Measurements from ENCODE around the gene EFHC1. TPM values are rescaled to one million over a fixed set of nuclear protein-coding genes. Genes with fewer than 3 reads are reported as not detected.

The EFHC1 gene
- total and polyA plus RNA-seq, 2 donors (not counting 1 experiment from before 2014, with no cell fraction given) = 19.4 to 34.8 TPM

- H3K4me3 Mint-ChIP-seq = no peak overlapping the region
- no peak overlapping the region for H3K27ac Mint-ChIP-seq
- H3K27me3 Mint-ChIP-seq = no peaks in the 10 kb centered on the region
- Histone ChIP-seq H3K36me3 (replicated peaks in 1 of 2; ENCODE audit: control extremely low read depth in 1 of 2, control insufficient read depth in 1 of 2, extremely low read depth in 1 of 2, insufficient read depth in 2 of 2, low read length in 1 of 2) (no peaks in the 10 kb centered on the region), H3K4me1 (ENCODE audit: control insufficient read depth in 2 of 2, insufficient read depth in 2 of 2, low read length in 2 of 2) (peaks cover 16% of the 10 kb centered on the region in 2 donors), H2AFZ (ENCODE audit: insufficient read depth, low read depth, low read length, poor library complexity, severe bottlenecking) (no peak overlapping the region), H3K9me3 (ENCODE audit: control extremely low read depth in 1 of 3, control insufficient read depth in 2 of 3, insufficient read depth in 1 of 3, low read length in 2 of 3) (no peaks in the 10 kb centered on the region), H3K9ac (ENCODE audit: low read length) (no peak overlapping the region), H3K27ac (ENCODE audit: low read length in 2 of 2) (no peak overlapping the region), H3K79me2 (ENCODE audit: control insufficient read depth, insufficient read depth, low read length) (peaks cover 7% of the 10 kb centered on the region), H3K27me3 (replicated peaks in 1 of 4; ENCODE audit: control extremely low read depth in 1 of 4, control insufficient read depth in 3 of 4, insufficient read depth in 4 of 4, low read length in 3 of 4) (no peaks in the 10 kb centered on the region), H4K20me1 (ENCODE audit: control insufficient read depth, insufficient read depth, low read length, poor library complexity, severe bottlenecking) (no peaks in the 10 kb centered on the region), H3K4me2 (replicated peaks; ENCODE audit: low read depth, low read length, poor library complexity, severe bottlenecking) (no peak overlapping the region), H3K4me3 (ENCODE audit: control extremely low read depth in 1 of 5, extremely low read depth in 1 of 5, insufficient read depth in 1 of 5, low read depth in 2 of 5, low read length in 4 of 5) (no peak overlapping the region)
- ChIA-PET POLR2A (no interaction called here), CTCF (interaction anchor here (3.7 kb wide), 1 partner anchor 78 kb away, joined by 24 read pairs; no protein-coding TSS in a partner anchor)
- no CpG with 5 or more reads among the region's 2 CpGs for WGBS (ENCODE audit: insufficient coverage)
- TF ChIP-seq EZH2 (IDR thresholded peaks at IDR 0.05; ENCODE audit: borderline replicate concordance, insufficient read depth, low read depth, low read length, poor library complexity, severe bottlenecking) = no peak
- TF ChIP-seq, protein P1, sequence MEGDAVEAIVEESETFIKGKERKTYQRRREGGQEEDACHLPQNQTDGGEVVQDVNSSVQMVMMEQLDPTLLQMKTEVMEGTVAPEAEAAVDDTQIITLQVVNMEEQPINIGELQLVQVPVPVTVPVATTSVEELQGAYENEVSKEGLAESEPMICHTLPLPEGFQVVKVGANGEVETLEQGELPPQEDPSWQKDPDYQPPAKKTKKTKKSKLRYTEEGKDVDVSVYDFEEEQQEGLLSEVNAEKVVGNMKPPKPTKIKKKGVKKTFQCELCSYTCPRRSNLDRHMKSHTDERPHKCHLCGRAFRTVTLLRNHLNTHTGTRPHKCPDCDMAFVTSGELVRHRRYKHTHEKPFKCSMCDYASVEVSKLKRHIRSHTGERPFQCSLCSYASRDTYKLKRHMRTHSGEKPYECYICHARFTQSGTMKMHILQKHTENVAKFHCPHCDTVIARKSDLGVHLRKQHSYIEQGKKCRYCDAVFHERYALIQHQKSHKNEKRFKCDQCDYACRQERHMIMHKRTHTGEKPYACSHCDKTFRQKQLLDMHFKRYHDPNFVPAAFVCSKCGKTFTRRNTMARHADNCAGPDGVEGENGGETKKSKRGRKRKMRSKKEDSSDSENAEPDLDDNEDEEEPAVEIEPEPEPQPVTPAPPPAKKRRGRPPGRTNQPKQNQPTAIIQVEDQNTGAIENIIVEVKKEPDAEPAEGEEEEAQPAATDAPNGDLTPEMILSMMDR (IDR thresholded peaks at IDR 0.05) = no peak
- ATAC-seq (ENCODE audit: low read depth) (no peak), DNase-seq (no peak)
- intact Hi-C loops (cut with micrococcal nuclease) = loop anchor here (5.0 kb wide), 1 partner anchor 115 kb away; no protein-coding TSS in a partner anchor
- H3K4me1 Mint-ChIP-seq = peaks cover 6% of the 10 kb centered on the region
- H3K9me3 Mint-ChIP-seq (ENCODE audit: insufficient read depth) = no peaks in the 10 kb centered on the region
Observed at GRCh38 chr6:52422156-52422555, 2.0 kb downstream of the EFHC1 start.

DNA sequence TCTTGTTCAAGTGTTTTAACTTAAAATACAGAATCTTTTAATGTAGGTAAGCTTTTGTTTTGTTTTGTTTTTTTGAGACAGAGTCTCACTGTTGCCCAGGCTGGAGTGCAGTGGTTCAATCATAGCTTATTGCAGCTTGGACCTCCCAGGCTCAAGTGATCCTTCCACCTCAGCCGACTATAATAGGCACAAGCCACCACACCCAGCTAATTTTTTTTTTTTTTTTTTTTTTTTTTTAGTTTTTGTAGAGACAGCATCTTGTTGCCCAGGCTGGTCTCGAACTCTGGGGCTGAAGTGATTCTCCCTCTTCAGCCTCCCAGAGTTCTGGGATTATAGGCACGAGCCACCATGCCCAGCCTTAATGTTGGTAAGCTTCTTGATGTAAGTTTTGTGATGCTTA is 3.3 kb downstream of the EFHC1 start:
- Mint-ChIP-seq H3K27ac (no peak overlapping the region), H3K9me3 (ENCODE audit: insufficient read depth) (no peaks in the 10 kb centered on the region), H3K27me3 (no peaks in the 10 kb centered on the region), H3K4me1 (peaks cover 6% of the 10 kb centered on the region), H3K4me3 (no peak overlapping the region)
- no peak overlapping the region for H3K27ac ChIP-seq (ENCODE audit: low read length in 2 of 2)
- H3K79me2 ChIP-seq (ENCODE audit: control insufficient read depth, insufficient read depth, low read length) = peaks cover 7% of the 10 kb centered on the region
- H3K4me3 ChIP-seq (ENCODE audit: control extremely low read depth in 1 of 5, extremely low read depth in 1 of 5, insufficient read depth in 1 of 5, low read depth in 2 of 5, low read length in 4 of 5) = no peak overlapping the region
- CTCF ChIA-PET = interaction anchor here (0.6 to 1.9 kb wide), 2 partner anchors 153 to 176 kb away, joined by 3 to 7 read pairs; partner anchors contain the start of gene TRAM2
- no peak overlapping the region for H2AFZ ChIP-seq (ENCODE audit: insufficient read depth, low read depth, low read length, poor library complexity, severe bottlenecking)
- no peak overlapping the region for H3K9ac ChIP-seq (ENCODE audit: low read length)
- DNase-seq = no peak
- H3K27me3 ChIP-seq (replicated peaks in 1 of 4; ENCODE audit: control extremely low read depth in 1 of 4, control insufficient read depth in 3 of 4, insufficient read depth in 4 of 4, low read length in 3 of 4) = no peaks in the 10 kb centered on the region
- no peaks in the 10 kb centered on the region for H3K9me3 ChIP-seq (ENCODE audit: control extremely low read depth in 1 of 3, control insufficient read depth in 2 of 3, insufficient read depth in 1 of 3, low read length in 2 of 3)
- H3K36me3 ChIP-seq (replicated peaks in 1 of 2; ENCODE audit: control extremely low read depth in 1 of 2, control insufficient read depth in 1 of 2, extremely low read depth in 1 of 2, insufficient read depth in 2 of 2, low read length in 1 of 2) = no peaks in the 10 kb centered on the region
- H3K4me1 ChIP-seq (ENCODE audit: control insufficient read depth in 2 of 2, insufficient read depth in 2 of 2, low read length in 2 of 2) = peaks cover 16% of the 10 kb centered on the region in 2 donors
- TF ChIP-seq EZH2 (IDR thresholded peaks at IDR 0.05; ENCODE audit: borderline replicate concordance, insufficient read depth, low read depth, low read length, poor library complexity, severe bottlenecking) = no peak
- TF ChIP-seq, protein P1 (IDR thresholded peaks at IDR 0.05) = no peak
- ATAC-seq (ENCODE audit: low read depth) = no peak
- POLR2A ChIA-PET = interaction anchor here (0.6 kb wide), 1 partner anchor 39 kb away, joined by 4 read pairs; no protein-coding TSS in a partner anchor
- intact Hi-C loops (cut with micrococcal nuclease) = loop anchor here (5.0 kb wide), 1 partner anchor 116 kb away; no protein-coding TSS in a partner anchor
- WGBS (ENCODE audit: insufficient coverage) = no CpG with 5 or more reads among the region's 3 CpGs
- no peak overlapping the region for H3K4me2 ChIP-seq (replicated peaks; ENCODE audit: low read depth, low read length, poor library complexity, severe bottlenecking)
- no peaks in the 10 kb centered on the region for H4K20me1 ChIP-seq (ENCODE audit: control insufficient read depth, insufficient read depth, low read length, poor library complexity, severe bottlenecking)

Data from B cell (primary cell).